HEK293 (cell line): Measurements from ENCODE around the gene ATP5ME.

Experiments used
- SP7 ChIP-seq: fragments of 450-650 bp; formaldehyde crosslinking; IDR thresholded peaks from 2 replicates; pipeline ENCODE4 v1.5.1; 2016; ENCODE audit warnings: missing biosample characterization, missing genetic modification characterization
- YY1 ChIP-seq: fragments of 450-650 bp; formaldehyde crosslinking; IDR thresholded peaks from 2 replicates; pipeline ENCODE4 v1.5.1; 2018; ENCODE audit warnings: missing biosample characterization, missing genetic modification characterization
- TF ChIP-seq, protein P1 (sequence below): fragments of 450-650 bp; formaldehyde crosslinking; IDR thresholded peaks from 2 replicates; pipeline ENCODE4 v1.5.1; 2016; ENCODE audit warnings: missing biosample characterization, missing genetic modification characterization

DNA sequence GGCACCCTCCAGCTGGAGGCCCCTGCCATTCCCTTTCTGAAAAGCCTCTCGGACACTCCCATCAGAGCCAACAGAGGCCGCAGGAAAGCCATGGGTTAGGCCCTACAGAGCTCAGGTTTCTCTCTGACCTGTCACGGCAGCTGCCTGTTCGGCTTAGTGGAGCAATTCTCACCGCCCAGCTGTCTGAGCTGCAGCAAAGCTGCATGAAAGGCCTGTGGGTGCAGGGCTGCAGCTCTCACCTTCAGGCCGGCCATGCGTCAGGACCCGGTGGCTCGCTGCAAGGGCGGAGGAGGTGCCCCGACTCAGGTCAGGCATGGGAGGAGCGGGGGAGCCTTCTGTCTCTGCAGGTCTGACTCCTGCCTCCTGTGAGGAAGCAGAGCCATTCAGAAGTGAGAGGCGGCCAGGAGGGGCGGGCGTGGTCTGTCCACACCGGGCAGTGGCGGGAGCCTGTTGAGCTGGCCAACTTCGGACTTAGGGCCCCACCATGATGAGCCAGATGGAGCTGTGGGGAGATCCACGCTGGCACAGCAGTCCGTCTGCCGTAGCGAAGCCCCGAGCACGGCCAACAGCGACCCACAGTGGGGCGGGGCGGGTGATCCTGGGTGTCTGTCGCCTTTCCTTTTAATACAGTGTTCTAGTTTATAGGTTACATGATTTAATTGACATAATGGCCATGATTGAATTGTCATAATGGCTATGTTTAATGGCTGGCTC is 25.3 kb downstream of the ATP5ME start:
- TF ChIP-seq, protein P1, sequence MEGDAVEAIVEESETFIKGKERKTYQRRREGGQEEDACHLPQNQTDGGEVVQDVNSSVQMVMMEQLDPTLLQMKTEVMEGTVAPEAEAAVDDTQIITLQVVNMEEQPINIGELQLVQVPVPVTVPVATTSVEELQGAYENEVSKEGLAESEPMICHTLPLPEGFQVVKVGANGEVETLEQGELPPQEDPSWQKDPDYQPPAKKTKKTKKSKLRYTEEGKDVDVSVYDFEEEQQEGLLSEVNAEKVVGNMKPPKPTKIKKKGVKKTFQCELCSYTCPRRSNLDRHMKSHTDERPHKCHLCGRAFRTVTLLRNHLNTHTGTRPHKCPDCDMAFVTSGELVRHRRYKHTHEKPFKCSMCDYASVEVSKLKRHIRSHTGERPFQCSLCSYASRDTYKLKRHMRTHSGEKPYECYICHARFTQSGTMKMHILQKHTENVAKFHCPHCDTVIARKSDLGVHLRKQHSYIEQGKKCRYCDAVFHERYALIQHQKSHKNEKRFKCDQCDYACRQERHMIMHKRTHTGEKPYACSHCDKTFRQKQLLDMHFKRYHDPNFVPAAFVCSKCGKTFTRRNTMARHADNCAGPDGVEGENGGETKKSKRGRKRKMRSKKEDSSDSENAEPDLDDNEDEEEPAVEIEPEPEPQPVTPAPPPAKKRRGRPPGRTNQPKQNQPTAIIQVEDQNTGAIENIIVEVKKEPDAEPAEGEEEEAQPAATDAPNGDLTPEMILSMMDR, result no peak
- no peak for TF ChIP-seq SP7 (tag by site-specific recombination)
- no peak for TF ChIP-seq YY1 (tag by site-specific recombination)
